Stimulated activated CD8-positive, alpha-beta memory T cell treated with anti-CD3 and anti-CD28 coated beads, Interleukin-7, amount 100 ng/mL, for 48 hours (primary cell): ENCODE data around the gene CLK1.

ENCODE experiments used
- DNase-seq, 2 donors: peaks; one replicate each; pipeline ENCODE4 v3.0.0-alpha.2; 2020; ENCODE audit warnings: low read depth in 1 of 2; ENCODE audit errors: extremely low read depth in 1 of 2

CLK1 gene

DNA sequence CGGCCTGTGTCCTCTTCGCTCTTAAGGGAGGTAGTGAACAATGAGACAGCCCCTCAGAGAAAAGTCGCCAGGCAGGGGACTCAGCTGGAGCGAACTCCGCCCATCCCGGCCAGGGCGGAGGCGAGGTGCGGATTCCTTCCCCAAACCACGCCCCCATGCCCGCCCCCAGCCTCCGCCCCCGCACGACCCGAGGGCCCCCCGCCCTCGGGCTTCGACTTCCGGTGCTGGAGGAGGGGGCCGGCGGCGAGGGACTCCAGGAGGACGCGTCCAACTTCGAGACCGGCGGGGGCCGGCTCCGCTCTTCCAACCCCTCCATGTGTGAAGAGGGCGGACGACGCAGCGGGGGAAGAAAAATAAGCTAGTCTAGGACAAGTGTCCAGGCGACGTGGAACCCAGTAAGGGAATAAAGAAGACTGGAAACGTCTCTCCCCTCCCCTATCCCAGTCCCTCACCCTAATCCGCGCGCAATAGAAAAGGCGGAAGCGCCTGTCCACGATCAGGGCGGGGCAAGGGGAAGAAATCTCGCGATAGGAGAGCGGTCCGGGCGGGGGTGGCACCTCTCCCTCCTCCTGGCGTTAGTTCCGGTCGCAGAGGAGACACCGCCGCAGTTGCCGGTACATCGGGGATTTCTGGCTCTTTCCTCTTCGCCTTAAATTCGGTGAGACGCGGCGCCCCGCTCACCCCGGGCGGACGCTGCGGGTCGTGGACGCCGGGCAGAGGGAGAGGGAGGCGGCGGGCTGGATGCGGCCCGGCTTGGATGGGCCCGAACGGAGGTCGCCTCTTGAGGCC lies 52.9 kb downstream of the CLK1 start, which contains the start of gene BZW1:
Gene BZW1, plus strand, starts transcription at position 578 of the 789 bp plus-strand sequence. CDS start 1,308 bp downstream, outside the sequence.
- peak; percentile 90 to 94 for DNase-seq

DNA sequence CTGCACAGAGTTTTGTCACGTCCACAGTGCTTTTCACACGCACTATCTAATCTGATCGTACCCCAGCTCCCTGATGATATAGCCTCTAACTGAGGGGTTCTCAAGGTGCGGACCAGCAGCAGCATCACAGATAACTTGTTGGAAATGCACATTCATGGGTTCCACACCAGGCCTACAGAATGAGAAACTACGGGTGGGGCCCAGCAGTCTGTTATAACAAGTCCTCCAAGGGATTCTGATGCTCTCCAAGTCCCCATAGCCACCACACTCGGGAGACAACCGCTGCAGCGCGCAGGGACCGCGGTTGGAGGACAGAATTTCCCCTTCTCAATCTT lies 53.5 kb downstream of the CLK1 start:
- no peak for DNase-seq

DNA sequence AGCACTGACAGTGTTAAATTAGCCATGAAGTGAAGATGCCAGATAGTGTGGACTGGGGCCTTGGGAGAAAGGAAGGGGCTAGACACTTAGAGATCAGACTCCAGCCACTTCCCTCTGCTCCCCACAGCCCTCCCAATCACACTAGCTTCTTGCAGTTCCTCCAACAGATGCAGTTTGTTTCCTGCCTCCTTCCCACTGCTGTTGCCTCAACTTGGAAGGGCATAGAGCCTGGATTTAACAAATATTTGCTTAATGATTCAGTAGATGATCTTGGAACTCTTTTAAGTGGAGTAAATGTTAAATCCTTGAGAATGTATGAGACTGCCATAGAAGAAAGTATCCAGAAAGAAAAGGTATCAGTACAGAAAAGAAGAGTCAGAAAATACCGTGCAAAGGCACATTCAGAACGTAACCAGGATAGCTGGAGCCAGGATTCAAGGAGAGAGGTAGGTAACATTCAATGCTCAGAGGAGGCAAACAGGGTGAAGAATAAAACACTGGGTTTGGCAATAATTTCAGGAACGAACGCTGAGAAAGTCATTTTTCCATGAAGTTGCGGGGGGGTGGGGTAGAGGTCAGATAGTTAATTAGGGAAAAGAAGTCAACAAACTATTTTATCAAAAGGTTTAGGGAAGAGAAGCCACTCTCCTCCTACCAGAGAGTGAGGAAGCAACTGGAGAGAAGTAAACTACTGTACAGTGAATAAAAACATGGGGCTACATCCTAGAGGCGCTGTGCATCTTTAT lies 54.0 kb downstream of the CLK1 start:
- no peak for DNase-seq

DNA sequence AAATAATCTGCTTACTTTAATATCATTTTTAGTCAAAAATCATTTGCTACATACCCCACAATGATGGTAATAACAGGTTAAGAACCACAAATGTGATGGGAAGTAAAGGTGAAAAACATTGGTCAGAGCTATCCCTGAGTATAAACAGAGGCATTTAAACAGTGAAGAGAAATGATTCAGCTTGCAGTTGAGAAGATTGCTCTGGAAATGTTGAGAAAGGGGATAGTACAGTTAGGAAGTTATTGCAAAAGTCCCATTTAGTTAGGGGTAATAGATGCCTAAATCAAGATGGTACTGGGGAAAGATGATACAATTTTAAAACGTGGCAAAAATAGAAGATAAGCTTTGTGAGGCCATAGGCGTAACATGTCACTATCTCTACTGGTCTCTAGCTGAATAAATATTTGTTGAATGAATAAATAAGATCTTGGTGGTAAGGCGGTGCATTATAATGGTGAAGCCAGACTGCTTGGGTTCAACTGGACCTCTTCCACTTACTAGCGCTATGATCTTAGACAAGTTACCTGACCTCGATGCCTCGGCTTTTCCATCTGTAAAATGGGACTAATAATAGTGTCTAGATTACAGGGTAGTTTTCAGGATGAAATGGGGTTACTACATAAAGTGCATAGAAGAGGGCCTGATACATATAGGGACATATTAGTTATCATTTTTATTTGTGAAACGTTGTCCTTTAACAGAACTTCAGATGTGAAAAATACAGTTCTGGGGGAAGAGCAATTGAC lies 54.8 kb downstream of the CLK1 start:
- no peak for DNase-seq
